ENCODE measurements around the gene ACLY. TPM values are rescaled to one million over a fixed set of nuclear protein-coding genes. Genes with fewer than 3 reads are reported as not detected.

Gene ACLY
- total RNA-seq, 1 experiment from 2014 or later: 279 TPM

GRCh38 chr17:41901646-41902045, 17.1 kb downstream of the ACLY start:
- H3K79me1 ChIP-seq (ENCODE audit: insufficient read depth, low read depth, low read length, poor library complexity, severe bottlenecking): peaks cover 4% of the 10 kb centered on the region
- no peaks in the 10 kb centered on the region for H3K9me3 Mint-ChIP-seq
- peaks cover 2% of the 10 kb centered on the region; the same call in 1 of the 2 replicates for H3K79me2 ChIP-seq (ENCODE audit: insufficient read depth, low read length)
- H2AK5ac ChIP-seq (ENCODE audit: insufficient read length, low read length): no peak overlapping the region
- H4K8ac ChIP-seq (replicated peaks; ENCODE audit: insufficient read length, low read depth, low read length): no peak overlapping the region
- H3K4me3 Mint-ChIP-seq: no peak overlapping the region
- H4K20me1 ChIP-seq (ENCODE audit: control insufficient read depth, insufficient read depth, insufficient read length): peaks cover 3% of the 10 kb centered on the region
- no peaks in the 10 kb centered on the region for H3K4me1 ChIP-seq (ENCODE audit: insufficient read depth, low read length)
- no peak overlapping the region for H3K4me2 ChIP-seq (ENCODE audit: insufficient read depth, insufficient read length, low read length)
- no peak overlapping the region for H3T11ph ChIP-seq (ENCODE audit: low read length)
- no peaks in the 10 kb centered on the region for H3K27me3 Mint-ChIP-seq (ENCODE audit: low read depth)
- peaks cover 67 to 97% (median 91%) of the 10 kb centered on the region in 3 experiments for H3K36me3 Mint-ChIP-seq (ENCODE audit: insufficient read depth in 1 of 3, low read depth in 3 of 3)
- H3K27ac Mint-ChIP-seq: peak overlapping the region in 1 of 3 experiments; percentile 57; a peak in 1 of 7 replicates
- no peak overlapping the region for H3K9ac ChIP-seq (ENCODE audit: extremely low read depth, insufficient read length, low read length)
- no peak overlapping the region for H2AFZ ChIP-seq (ENCODE audit: low read length)
- H3K4me1 Mint-ChIP-seq: no peaks in the 10 kb centered on the region
- no peak overlapping the region for H2BK20ac ChIP-seq (ENCODE audit: low read depth, low read length, poor library complexity, severe bottlenecking)
- no peak overlapping the region for H3K4ac ChIP-seq (ENCODE audit: low read depth, low read length)
- H2BK120ac ChIP-seq (ENCODE audit: low read depth, low read length, poor library complexity, severe bottlenecking): no peak overlapping the region
- H2BK12ac ChIP-seq (ENCODE audit: insufficient read length, low read depth, low read length): no peak overlapping the region
- H2BK5ac ChIP-seq (ENCODE audit: insufficient read length, low read length): no peak overlapping the region
- H3K23me2 ChIP-seq (ENCODE audit: insufficient read length, low read depth, low read length, poor library complexity, severe bottlenecking): no peaks in the 10 kb centered on the region
- H4K91ac ChIP-seq (ENCODE audit: insufficient read length, low read depth, low read length): no peak overlapping the region
- TF ChIP-seq CTCF (conservative IDR thresholded peaks at IDR 0.05): no peak
- no peaks in the 10 kb centered on the region for H3K9me3 ChIP-seq (ENCODE audit: control insufficient read depth, low read depth, low read length)
- H3K56ac ChIP-seq (ENCODE audit: insufficient read length, low read depth, low read length): no peak overlapping the region
- H3K14ac ChIP-seq (ENCODE audit: insufficient read depth, low read length): no peak overlapping the region
- H3K27ac ChIP-seq (ENCODE audit: insufficient read length, low read depth, low read length): no peak overlapping the region
- no peak overlapping the region for H3K23ac ChIP-seq (ENCODE audit: insufficient read length, low read depth, low read length)
- no peaks in the 10 kb centered on the region for H3K27me3 ChIP-seq (ENCODE audit: insufficient read depth, low read length)
- H3K18ac ChIP-seq (ENCODE audit: insufficient read length, low read depth, low read length): no peak overlapping the region
- no peak overlapping the region for H2BK15ac ChIP-seq (ENCODE audit: low read depth, low read length)
- WGBS (ENCODE audit: extremely low coverage, insufficient read length, low lambda C conversion rate): no CpG with 5 or more reads among the region's 11 CpGs
- no peak for DNase-seq
- H4K5ac ChIP-seq (ENCODE audit: insufficient read length, low read depth, low read length): no peak overlapping the region

Data from H9 (cell line).